Hematopoietic multipotent progenitor cell (in vitro differentiated cells): ENCODE results near the gene AZIN2. TPM values are rescaled to one million over a fixed set of nuclear protein-coding genes. Genes with fewer than 3 reads are reported as not detected.
"Not testable (repeated sequence)": the region's sequence is repeated elsewhere in the genome, so short reads cannot be mapped to it uniquely, and the experiment has no call there.

ENCODE experiments used
- DNase-seq, 3 donors: peaks; one replicate each; pipeline ENCODE4 v3.0.0-alpha.2; 2011 to 2015; ENCODE audit warnings: low read depth in 2 of 3, low spot score in 2 of 3
- total RNA-seq: library from RNA; depleted of rRNA; stranded (reverse); fragments of >200 nt; gene quantifications from one replicate; pipeline ENCODE4 v1.2.3, GENCODE V29; 2012

Gene AZIN2
- 0.81 TPM for total RNA-seq

- DNase-seq: peak; percentile 83 to 96 (median 93)
These were observed at the start of gene AZIN2 for GRCh38 chr1:33080885-33081553. Gene AZIN2 (plus strand): TSS chr1:33081153. CDS start chr1:33082250, 1,097 bp downstream.

DNA sequence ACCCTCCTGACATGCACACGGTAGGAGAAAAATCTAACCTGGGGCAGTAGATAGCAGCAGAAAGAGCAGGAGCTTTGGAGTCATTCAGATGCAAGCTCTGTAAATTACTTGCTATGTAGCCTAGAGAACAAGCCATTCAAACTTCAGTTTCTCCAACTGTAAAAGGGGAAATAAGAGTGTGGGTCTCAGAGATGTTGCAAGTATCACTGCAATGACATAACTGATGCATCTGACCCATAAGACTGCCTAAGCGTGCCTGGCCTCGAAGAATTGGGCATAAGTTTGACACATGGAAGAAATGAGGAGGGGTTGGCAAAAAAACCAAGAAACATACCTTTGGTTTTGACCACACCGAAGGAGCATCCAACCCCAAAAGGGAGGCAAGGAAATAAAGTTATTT is 49.4 kb upstream of the AZIN2 start:
- no peak for DNase-seq

DNA sequence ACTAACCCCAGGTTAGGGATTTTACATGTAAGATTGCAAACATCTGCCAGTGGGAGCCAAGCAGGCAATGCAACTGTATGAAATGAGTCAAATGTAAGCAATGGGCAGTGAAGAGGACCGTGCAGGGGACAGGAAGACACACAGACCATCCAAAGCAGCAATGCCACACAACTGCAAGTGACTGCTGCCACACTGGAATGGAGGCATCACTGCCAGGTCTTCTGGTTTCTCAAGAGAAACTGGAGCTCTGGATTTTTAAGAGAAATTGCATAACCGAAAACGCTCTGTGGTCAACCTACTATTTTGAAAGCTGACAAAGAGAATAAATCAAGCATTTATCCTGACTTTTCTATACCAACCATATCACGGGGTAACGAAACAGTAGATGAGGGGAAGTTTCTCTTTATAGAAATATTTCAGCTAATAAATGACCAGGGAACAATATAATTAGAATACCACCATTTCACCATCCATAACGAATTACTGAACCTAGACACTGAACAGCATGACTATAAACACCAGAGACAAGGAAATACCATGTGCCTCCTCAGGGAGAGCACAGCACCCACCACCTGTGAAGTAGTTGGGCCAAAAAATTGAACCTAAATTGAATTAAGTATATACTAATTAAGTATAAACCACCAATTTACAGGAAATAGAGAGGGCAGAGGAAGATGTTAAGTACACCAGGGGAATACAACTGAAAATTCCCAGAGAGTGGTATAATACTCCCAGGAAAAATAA is 48.7 kb upstream of the AZIN2 start:
- peak in 1 of 3 donors; percentile 32 for DNase-seq

- DNase-seq: no peak
These were observed 44.9 kb upstream of the AZIN2 start for GRCh38 chr1:33036051-33036525.

DNA sequence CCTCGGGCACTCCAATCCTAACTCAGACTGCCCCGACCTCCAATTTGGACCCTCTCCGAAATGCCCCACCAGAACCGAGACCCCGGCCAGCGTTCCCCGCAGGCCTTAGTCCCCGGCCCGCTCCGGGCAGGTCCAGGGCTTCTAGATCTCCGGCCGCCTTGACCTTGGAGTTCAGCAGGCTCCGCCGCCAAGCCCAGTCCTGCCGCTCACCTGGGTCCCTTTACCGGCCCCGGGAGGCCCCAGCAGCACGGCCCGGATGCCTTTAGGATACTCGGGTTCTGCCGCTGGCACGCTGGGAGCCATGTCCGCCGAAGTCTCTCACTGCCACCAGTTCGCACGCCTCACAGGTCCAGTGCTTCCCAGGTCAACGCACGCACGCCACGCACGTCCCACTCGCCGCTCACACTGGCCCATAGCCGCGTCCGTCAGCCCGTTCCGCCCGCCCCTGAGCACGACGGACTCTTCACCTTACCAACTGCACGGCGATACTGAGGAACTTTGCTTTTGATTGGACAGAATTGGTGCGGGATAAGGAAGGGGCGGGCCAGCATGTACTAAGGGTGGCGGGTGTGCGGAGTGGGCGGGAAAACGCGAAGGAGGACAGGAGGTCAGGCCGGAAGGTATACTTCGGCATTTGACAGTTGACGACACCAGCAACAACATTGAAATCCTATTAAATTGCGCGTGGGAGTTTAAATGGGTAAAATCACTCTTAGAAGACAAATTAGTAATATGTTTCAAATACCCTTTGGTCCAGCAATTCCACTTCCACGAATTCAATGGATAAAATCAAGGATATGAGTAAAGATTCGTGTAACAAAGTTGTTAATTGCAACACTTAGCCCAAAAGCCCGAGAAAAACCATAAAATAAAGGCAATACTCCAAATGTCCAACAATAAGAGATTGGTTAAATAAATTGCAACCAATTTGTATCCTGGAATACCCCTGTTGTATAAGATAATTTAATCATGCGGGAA is 44.1 kb upstream of the AZIN2 start, which contains the start of gene AK2:
TSS of gene AK2 (minus strand) at position 358 of the 978 bp plus-strand sequence. CDS start at position 303, 55 bp downstream.
- peak; percentile 69 to 95 (median 94) for DNase-seq

DNA sequence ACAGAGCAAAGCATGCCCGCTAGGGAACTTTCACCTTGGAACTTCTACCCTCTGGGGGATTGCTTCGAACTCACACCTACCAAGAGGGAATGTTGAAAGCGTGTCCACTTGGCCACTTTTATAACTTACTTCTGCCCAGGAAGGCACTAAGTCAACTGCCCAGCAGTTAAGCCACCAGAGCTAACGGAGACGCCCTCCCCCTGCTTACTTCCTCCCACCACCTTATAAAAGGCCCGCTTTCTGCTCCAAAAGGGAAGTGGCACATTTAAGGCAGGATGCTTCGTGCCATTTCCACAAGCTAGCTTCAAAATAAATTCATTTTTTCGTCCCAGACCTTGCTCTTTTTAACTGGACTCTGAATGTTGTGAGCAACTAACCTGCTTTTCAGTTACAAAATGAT is 41.1 kb upstream of the AZIN2 start:
- peak in 1 of 3 donors; percentile 47 for DNase-seq

GRCh38 chr1:33041026-33041425 is 39.9 kb upstream of the AZIN2 start:
- DNase-seq: no peak

- DNase-seq: no peak
These were observed 38.1 kb upstream of the AZIN2 start for GRCh38 chr1:33042831-33043230.

DNA sequence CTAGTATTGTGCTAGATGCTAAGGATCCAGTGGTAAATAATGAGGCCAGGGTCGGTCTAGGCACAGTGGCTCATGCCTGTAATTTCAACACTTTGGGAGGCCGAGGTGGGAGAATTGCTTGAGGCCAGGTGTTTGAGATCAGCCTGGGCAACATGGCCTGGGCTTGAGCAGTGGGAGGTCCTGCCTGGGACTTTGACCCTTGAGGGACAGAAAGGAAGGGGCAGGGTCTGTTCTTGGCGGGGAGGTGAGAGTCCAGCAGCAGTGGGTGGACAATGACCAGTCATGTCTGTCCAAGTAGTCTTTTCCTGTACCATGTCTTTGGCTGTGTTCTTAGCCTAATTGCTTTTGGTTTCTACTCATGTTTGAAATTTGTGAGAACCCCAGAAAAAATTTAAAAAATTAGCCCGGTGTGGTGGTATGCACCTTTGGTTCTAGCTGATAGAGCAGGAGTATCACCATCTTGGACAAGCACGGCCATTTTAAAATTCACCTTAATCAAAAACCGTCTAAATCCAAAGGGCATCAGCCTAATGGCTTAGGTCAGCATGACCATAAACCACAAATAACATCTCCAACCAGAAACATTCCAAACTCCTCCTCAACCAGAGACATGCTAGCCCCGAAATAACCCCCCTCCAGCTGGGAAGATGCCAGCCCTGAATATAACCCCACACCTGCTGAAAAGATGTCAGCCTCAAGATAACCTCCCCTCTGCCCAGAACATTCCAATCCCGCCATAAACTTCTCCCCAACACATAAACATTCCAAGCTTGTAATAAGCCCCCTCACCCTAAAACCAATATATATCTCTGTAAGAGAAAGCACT is 37.5 kb upstream of the AZIN2 start:
- no peak for DNase-seq

- no peak for DNase-seq
These were observed 35.7 kb upstream of the AZIN2 start for GRCh38 chr1:33045246-33045645.

- DNase-seq: no peak
These were observed 35.1 kb upstream of the AZIN2 start for GRCh38 chr1:33045814-33046213.

GRCh38 chr1:33046234-33046633 is 34.7 kb upstream of the AZIN2 start:
- not testable (repeated sequence) for DNase-seq

- no peak for DNase-seq
These were observed 33.7 kb upstream of the AZIN2 start for GRCh38 chr1:33047290-33047689.

DNA sequence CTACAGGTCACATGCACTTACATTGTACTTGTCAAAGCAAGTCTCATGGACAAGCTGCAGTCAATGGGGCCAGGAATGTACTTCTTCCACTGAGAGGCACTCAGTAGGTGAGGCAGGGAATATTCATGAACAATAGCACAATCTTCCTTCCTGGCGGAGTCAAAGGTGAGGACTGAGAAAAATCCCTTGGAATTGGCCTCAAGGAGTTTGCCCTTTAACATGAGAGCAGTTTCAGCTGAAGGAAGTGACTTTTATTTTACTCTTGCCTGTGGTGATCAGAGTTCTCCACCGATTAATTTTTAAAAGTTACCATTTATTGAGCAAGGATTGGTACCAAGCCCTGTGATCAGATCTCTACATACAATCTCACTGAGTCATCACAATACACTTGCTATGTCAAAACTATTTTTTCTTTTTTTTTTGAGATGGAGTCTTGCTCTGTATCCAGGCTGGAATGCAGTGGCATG is 33.1 kb upstream of the AZIN2 start:
- no peak for DNase-seq

DNA sequence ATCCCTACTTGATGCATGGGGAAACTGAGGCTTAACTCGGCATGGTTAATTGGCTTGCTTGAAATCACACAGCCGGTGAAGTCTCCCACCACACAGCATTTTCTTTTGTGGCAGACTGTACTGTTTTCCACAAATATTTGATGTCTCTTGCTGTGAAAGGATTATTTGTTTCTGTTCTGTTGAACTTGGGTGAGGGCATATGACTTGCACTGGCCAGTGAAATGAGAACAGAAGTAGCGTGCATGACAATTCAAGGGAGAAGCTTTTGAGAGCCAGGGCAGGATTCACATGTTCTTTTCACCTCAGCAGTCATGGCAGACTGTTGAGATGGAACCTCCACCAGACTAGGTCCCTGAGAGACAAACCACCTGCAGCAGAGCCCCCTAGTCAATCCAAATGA is 32.5 kb upstream of the AZIN2 start:
- DNase-seq: no peak

DNA sequence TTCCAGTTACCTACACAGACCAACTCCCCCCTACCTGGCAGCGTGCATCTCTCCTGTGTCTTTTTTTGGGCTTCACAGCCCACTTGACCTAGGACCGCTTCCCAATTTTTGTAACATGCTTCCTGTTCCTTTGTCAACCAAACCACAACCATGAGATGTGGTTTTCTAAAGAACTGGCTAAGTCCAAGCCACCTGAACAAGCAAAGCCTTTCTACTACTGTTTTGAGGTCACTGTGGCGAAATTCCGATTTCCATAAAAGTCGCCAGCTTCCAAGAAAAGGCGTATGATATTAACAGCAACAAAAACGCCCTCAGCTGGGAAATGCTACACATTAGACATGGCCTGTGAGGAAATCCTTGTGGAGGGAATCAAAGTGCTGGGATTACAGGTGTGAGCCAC is 31.6 kb upstream of the AZIN2 start:
- no peak for DNase-seq

DNA sequence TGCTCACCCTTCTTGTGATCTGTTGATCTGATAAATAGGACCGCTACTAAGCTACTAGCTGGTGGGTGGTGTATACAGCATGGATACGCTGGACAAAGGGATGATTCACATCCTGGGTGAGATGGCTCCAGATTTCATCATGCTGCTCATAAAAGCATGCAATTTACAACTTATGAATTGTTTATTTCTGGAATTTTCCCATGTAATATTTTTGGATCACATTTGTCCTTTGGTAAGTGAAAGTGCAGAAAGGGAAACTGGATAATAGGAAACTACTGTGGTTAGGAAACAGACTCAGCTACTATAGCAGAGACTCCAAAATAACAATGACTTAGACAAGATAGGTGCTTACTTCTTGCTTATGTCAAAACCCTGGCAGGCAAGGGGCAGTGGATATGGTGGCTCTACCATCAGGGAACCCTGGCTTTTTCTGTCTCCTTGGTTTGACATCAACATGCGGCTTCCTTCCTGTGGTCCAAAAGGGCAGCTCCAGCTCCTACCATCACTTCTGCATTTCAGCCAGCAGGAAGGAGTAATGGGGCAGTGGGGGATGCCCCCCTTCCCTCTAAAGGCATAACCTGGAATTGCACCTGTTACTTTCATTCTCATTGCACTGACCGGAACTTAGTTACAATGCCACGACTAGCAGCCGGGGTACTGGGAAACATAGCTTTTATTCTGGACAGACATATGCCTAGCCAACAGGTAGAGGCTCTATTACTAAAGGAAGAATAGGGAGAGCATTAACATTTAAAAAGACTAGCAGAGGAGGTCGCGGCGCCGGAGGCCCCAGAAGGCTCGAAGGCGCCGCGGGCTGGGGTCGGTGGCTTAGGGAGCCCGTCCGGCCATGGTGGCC is 30.5 kb upstream of the AZIN2 start:
- DNase-seq: peak in 1 of 3 donors; percentile 29

DNA sequence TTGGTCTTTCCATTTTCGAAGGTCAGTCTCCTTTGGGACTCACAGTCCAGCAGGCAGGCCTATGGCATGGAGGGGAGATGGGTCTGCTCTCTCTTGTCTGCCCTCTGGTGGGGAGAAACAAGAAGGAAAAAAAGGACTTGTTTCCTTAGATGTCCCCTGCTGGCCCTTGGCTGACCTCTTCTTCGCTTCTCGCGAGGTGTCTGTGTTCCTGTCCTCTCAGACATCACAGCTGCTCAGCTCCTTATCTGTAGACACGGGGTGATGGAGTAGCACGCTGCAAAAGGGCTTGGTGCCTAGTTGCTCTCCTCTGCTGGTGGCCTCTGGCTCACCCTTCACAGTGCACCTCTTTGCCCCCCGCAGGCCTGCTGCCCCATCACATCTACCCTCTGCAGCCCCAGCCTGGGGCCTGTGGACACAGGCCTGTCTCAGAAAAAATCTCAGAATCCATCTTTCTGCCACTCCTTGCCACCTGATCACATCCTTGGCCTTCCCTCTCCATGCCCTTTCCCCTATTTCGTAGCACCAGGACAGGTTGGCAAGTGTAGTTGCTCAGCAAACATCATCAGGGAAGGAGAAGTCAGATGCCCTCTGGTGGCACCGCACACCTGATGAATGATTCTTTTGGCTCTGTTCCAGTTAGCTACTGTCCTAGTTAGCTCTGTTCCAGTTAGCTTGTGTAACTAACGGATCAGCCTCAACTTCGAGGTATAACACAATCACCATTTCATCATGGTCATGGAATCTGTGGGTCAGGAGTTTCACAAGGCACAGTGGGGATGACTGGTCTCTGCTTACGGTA is 25.5 kb upstream of the AZIN2 start:
- DNase-seq: peak in 2 of 3 donors; percentile 73 to 78
